Thymus (tissue), 2 donors: Measurements from ENCODE around the gene HAVCR2. TPM values are rescaled to one million over a fixed set of nuclear protein-coding genes. Genes with fewer than 3 reads are reported as not detected.

Experiments
- polyA plus RNA-seq: library from polyadenylated mRNA; stranded (reverse); fragments of 200-250 nt; gene quantifications from one replicate; pipeline ENCODE4 v1.2.3, GENCODE V29; 2013
- total RNA-seq: library from RNA; stranded (reverse); fragments of 120-200 nt; gene quantifications from one replicate; pipeline ENCODE4 v1.2.4, GENCODE V29; 2013
- donor health status: healthy.

The HAVCR2 gene
- total and polyA plus RNA-seq, 2 donors: 14.5 to 21.5 TPM

Other genes with a start within 250 kb of the HAVCR2 start
- gene TIMD4, start 145.8 kb downstream of the HAVCR2 start, total RNA-seq: 25.4 TPM
- 14.7 TPM for gene TIMD4, start 145.8 kb downstream of the HAVCR2 start, polyA plus RNA-seq
- gene HAVCR1, start 49.9 kb downstream of the HAVCR2 start, total RNA-seq: 0.14 TPM
- 0.07 TPM for gene HAVCR1, start 49.9 kb downstream of the HAVCR2 start, polyA plus RNA-seq
- gene MED7, start 33.8 kb upstream of the HAVCR2 start, total RNA-seq: 17.0 TPM
- 40.2 TPM for gene MED7, start 33.8 kb upstream of the HAVCR2 start, polyA plus RNA-seq
- not detected for gene GARIN3, start 57.2 kb upstream of the HAVCR2 start, total RNA-seq
- not detected for gene GARIN3, start 57.2 kb upstream of the HAVCR2 start, polyA plus RNA-seq
- gene ITK, start 71.8 kb upstream of the HAVCR2 start, total RNA-seq: 87.7 TPM
- 92.8 TPM for gene ITK, start 71.8 kb upstream of the HAVCR2 start, polyA plus RNA-seq
- 98.9 TPM for gene CYFIP2, start 157.1 kb upstream of the HAVCR2 start, total RNA-seq
- 102 TPM for gene CYFIP2, start 157.1 kb upstream of the HAVCR2 start, polyA plus RNA-seq